HG02938 (cell line): ENCODE results near the gene MAP2K5.

Source experiments
- ATAC-seq: cut with Tn5 transposase; IDR thresholded peaks from one replicate; pipeline ENCODE4 v1.9.1; 2021; ENCODE audit warnings: mild to moderate bottlenecking, moderate library complexity; ENCODE audit not compliant: unreplicated experiment

The MAP2K5 gene

DNA sequence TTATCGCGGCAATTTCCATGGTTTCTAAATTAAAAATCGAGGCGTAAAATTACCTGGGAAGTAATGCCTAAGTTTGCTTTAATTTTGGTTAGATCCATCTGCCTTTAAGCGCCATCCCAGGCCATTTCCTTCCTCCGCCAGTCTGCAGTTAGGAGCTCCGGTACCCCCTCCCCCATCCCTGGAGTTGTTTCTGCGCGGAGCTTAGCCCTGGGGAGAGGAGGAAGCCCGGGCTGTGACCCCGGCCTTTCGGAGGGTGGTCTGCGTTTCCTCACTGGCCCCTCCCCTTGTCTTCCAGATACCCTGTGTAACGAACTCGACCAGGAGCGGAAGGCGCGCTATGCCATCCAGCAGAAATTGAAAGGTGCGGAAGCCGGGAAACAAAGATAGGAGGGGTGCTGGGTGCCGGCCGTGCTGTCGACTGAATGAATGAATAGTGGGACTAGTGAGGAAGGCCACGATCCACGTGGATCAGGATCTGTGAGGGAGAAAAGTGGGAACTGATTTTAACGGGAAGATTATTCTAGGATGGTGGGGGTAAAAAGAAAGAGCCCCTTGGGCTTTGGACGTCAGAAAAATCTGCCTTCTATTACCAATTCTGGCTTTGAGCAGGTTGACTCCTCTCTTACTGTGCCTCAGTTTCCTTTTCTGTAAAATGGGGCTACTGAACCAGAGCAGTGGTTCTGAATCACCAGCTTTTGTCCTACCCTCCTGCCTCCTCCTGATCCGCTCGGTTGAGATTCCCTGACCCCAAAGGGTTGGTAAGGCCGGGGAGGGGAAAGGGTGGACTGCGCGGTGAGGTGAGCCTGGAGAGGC is 290.6 kb downstream of the MAP2K5 start:
- ATAC-seq = no peak

DNA sequence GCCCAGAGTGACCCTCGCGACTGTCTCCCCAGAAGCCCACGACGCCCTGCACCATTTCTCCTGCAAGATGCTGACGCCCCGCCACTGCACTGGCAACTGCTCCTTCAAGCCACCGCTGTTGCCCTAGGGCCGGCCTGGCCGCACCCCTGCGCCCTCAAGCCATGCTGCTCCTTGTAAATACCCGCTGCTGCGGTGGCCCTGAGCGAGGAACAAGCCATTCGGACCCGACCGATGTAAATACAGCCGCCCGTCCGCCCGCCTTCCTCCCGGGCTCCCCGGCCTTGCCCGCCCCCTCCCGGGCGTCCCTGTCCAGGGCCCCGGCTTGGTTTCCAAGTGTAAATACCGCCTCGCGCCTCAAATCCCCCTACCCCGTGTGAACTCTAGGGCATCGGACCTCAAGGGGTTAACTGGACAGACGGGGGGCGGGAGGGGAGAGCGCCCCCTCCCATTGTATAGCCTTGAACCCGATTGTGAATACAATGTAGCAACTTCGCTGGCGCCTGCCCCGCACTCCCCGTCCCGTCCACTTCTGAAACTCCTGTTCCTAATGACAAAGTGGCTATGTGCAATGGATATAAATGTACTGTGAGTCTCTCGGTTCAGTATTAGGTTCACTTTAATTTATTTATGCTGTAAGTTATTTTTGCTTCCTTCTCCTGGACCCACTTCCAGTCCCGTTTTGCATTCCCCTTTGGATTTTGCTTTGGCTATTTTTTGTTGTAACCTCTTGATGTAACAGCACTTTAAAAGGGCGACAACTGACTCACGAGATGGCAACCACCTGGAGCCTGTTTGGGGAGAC is 291.4 kb downstream of the MAP2K5 start:
- no peak for ATAC-seq

DNA sequence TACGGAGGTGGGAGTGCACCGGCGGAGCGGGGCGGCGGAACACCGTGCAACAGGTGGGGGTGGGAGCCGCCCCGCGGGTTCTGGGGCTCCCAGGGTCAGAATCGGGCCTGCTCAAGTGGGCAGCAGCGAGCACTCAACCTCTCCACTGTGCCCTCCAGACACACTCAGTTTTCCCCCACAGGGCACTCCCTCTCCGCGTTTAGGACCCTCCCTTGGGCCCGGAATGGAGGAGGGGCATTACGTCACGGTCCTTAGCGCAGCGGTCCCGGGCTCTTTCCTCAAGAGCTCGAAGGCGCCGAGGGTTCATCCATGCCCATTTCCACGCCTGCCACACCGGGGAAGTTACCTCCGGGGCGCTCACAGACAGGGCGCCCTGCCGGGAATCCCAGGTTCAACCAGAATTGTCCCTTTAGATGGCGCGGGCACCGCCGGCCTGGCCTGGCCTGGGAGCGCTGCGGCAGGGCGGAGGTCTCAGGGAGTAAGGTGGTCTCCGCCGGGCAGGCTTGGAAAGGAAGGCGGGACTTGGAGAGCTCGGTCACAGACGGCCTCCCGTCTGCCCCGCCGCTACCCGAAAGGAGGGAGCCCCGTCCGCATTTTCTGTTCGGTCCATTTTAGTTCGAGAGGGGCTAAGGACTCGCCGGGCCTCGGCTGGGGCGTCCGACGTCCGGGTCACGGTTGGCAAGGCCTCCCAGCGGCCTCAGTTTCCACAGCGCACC is 292.2 kb downstream of the MAP2K5 start:
- ATAC-seq = no peak

DNA sequence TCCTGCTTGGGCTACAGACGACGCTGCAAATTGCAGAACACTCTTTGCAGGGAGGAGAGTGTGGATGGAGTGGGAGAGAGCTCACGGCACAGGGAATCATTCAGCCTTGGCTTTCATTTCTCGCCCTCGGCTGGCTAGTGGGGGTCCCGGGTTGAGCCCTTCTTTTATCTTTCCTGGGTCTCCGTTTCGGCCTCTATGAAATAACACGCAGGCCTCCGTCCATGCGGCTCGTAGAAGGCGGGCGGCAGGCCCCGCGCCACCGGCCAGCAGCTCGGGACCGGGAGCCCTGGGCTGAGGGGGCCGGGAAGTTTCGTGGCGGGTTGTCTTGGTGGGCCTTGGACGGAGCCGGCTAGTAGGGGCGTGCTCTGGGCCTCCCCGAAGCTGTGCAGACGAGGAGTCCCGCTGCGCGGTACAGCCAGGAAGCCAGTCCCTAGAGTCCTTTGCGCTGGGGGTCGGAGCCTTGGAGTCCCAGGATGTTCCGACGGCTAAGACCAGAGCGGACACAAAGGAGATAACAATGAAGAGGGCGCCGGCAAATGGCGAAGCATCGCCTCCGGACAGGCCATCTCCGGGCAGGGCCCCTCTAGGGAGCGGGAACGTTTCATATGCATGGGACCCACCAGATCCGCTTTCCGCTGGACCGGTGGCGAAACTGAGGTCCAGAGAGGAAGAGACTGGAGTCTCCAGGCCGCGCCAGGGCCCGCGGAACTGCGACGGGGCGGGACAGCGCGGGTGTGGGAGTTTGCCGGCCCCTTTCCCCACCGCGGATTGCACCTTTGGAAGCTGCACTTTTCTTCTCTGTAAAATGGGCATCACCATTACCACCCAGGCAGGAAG is 293.0 kb downstream of the MAP2K5 start:
- no peak for ATAC-seq

DNA sequence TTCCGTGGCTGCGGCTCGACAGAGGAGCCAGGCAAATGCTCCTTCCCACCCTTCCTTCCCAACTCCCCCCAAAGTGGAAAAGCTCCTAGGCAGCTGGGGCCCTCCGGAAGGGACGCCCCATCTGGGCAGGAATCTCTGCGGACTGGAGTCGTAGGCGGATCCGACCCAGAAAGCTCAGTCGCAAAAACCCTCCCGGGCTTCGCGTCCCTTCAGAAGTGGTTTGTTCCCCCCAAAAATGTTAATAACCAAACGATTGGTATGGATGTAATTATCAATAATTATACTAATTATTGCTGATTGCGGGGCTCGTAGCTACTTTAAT is 293.6 kb downstream of the MAP2K5 start:
- ATAC-seq = no peak

DNA sequence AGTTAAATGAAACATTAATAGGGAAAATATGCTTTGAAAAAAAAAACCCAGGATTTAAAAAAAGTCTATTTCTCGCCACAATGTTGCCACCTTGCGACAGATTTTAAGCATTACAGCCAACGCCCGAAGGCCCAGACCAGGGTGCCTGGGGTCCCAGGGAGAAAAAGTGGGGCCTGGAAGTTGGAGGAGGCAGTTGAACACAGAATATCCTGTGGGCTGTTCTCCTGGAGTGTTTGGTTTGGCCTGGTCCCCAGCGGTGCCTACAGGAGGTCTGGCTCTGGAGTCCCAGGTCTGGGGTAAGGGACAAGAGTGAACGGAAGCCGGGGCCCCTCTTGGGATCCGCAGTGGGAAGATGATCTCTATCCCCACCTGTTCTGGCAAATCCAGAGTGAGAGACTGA is 294.0 kb downstream of the MAP2K5 start:
- no peak for ATAC-seq

DNA sequence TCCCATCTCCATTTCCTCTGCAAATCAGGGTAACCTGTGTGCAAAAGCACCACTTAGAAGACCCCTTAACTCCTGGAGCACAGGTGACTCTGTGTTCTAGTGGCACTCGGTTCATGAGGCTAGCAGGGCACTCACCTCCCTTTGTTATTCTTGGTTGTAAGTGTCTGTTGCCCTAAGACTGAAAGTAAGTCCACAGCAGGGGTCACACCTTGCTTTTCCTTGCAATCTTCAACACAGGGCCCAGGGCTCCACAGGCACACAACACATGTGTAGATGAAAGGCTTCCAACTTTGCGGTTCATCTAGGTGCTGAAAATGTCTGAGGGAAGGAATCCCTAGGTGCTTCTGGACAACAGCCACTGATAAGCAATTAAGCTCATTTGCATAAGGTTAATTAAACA is 294.5 kb downstream of the MAP2K5 start:
- ATAC-seq = no peak

DNA sequence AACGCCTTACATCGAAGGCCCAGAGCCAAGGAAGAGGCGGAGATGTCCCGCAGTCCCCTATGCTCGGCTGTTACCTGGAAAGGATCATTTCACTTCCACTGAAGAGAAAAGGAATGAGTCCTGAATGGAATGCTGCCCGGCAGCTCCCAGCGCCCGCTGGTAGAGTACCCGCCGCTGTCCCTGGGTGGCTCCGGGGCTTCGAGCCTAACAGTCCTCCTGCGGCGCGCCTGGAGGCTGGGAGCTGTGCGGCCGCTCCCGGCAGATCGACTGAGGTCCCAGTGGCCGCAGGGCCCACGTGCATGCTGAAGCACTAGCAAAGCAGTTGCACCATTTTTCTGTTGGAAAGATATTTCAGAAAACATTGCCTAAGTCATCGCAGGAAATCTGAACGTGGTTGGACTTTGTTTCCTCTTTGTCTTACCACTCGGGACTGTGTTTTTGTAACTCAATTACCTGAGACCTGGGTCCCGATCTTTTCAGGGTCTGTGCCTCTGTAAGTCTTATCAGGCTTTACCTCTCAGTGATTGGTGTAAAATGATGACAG is 296.4 kb downstream of the MAP2K5 start:
- ATAC-seq = no peak

DNA sequence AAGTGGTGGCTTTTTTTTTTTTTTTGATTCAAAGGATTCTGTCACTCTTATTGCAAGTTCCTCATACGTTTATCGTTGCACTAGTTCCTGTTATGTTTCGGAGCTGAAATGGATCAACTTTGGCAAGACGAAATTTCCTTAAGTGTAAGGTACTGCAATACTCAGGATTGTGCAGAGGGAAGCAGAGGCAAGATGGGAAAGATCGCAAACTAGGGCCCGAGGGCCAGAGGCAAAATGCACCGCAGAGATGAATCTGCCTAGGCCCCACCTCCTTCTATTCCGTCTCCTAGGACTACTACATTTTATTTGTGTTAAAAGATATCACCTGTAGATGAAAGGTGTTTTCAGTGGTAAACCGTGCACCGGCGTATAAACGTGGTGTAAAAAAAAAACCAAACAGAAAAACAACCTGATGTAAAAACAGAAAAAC is 297.0 kb downstream of the MAP2K5 start:
- no peak for ATAC-seq

DNA sequence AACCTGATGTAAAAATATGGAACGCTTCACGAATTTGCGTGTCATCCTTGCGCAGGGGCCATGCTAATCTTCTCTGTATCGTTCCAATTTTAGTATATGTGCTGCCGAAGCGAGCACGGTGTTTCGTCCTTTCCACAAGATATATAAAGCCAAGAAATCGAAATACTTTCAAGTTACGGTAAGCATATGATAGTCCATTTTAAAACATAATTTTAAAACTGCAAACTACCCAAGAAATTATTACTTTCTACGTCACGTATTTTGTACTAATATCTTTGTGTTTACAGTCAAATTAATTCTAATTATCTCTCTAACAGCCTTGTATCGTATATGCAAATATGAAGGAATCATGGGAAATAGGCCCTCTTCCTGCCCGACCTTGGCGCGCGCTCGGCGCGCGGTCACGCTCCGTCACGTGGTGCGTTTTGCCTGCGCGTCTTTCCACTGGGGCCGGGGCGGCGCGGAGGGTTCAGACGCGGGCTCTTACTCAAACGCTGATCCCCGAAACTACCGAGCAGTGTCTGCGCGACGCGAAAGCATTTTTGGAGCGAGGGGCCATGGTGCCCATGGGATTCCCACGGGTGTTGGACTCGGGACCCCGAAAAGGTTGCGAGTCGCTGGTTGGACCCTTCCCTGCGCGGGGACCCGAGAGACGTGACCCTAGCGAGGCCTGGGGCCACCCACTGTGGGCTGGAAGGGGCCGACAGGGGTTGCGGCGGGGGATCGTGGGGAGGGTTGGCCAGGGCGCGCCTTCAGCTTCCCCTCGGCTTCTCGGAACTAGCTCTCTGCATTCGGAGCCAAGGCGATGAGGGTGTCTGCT is 297.6 kb downstream of the MAP2K5 start, which contains the start of gene RNU6-1:
TSS of gene RNU6-1 (minus strand) at position 117 of the 820 bp plus-strand sequence.
- ATAC-seq = peak; percentile 72

DNA sequence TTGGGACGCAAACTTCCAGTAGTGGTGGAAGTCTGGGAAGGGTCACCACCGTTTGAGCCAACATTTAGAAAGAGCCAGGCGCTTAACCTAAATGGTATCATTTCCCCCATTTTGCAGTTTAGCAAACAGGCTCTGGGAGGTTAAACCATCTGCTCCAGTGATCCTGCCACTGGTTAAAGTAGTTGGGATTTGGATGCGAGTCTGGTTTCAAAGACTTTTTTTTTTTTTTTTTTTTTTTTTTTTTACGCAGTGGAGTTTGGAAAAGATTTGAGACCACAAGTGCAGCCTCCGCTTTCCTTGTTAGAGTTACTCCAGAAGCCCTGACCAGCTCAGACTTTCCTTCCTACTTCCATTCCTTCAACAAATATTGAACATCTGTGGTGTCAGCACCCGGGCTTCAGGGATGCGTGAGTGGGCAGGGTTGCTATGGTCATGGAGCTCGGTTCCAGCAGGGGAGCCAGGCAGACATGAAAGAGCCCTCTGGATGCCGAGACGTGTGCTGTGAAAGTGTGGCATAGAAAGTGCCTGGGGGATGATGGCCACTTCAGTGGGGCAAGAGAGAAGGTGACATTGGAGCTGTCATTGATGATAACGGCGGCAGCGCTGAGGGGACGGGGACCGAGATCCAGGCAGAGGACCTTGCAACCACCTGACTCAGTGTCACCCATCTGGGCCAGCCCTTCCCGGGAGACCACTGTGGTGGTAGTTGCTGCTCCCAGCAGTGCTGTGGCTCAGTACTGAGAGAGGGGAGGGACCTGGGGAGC is 298.4 kb downstream of the MAP2K5 start:
- ATAC-seq = no peak

DNA sequence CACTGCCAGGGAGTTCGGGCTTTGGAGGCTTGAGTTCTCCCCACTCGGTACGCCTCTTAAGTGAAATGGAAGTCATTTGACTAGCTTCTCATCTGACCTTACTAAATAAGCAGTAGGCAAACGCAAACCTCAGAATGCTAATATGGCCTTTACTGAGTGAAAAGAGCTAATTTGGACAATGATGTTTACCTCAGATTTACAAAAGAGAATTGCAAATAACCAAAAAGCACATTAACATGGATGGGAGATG is 298.9 kb downstream of the MAP2K5 start:
- ATAC-seq = no peak

DNA sequence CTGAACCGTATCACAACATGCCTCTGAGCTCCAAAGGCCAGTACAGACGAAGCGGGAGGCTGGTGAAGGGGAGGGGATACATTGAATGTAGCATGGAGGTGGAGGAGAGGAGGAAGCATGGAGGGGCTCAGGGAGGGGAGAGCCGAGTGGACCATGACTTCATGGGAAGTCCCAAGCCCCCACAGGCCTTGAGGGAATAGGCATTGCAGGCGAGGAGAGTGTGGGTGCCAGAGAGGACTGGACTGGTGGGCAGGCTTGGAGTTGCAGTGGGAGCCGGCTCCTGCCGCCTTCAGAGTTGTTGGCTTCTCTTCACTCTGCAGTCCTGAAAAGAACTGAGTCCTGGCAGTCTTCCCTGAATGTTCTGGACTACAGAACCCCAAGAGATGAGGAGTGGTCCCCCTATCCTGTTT is 300.6 kb downstream of the MAP2K5 start:
- ATAC-seq = no peak

DNA sequence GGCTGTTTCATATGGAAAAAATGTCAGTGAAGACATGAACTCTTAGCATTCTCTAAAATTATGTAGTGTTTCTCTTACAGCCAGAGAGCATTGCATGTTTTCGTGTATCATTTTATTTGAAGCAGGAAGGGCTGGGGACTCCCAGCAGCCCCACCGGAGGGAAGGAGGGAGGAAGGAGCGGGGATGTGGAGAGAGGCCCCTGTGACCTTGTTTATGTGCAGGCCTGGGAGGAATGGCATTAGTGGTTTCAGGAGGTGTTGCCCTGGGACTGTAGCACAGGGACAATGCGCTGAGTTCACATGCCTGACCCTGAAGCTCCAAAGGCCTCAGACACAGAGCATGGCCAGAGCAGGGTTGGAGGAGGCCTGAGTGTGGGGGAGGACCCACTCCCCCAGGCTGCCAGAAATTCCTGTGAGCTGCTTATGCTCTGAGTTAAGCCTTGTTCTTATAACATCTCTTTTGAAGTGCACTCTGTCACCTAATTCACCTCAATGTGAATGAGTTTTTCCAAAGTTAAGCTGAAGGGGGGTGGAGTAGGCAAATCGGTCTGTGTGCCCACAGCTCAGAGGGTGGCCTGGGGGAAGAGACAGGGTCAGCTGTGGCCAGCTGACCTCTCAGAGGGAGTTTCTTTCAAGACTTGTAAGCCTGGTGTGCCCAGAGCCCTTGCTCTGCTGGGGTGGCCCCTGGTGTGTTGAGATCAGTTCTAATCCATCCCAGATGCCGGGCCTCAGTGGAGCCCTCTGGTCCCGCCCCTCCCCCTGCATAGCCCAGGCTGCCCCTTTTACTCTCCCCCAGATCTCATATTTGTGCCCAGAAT is 301.3 kb downstream of the MAP2K5 start:
- no peak for ATAC-seq

DNA sequence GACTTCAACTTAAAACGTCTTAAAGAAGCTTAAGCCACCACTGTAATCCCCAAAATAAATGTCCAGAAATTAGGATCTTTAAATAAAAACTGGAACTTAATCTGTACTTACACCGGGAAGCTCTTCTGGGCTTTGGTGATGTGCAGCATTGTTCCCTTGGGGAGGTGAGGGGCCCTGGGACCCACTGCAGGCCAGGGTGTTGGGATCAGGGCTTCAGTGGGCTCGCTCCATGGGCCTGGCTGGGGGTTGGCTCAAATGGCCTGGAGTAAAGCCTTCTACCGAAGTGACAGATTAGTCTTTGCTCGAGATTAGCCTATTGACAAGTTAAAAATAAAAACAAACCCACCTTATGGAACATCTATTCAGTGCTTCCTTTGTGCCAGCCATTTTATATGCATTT is 303.5 kb downstream of the MAP2K5 start:
- ATAC-seq = no peak

DNA sequence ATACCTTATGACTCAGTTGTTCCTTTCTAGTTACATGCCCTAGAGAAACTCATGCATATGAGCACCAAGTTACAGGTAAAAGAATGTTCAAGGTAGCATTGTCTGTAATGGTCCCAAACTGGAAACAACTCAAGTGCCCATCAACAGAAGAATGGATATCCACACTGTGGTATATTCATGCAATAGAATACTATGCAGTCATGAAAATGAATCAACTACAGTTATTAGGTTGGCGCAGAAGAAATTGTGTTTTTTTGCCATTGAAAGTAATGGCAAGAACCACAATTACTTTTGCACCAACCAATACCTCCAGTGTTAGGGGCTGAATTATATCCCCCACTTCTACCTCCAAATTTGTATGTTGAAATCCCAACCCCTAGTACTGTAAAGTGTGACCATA is 307.0 kb downstream of the MAP2K5 start:
- ATAC-seq = no peak

DNA sequence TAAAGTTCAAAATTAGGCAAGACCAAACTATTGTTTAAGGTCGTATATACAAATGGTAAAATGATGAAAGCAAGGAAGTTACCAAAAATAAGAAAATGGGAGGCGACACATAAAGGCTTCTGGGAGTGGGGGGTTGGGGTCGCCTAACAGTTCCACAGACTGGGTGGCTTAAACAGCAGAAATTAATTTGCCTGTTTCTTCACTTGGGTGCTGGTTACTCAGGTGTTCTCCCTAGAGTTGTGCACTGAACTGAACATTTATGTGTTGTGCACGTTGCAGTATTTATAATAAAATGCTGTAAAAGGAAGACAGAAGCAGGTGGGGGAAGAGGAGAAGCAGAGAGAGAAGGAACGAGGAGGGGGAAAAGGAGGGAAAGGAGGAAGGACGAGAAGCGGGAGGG is 307.8 kb downstream of the MAP2K5 start:
- no peak for ATAC-seq

DNA sequence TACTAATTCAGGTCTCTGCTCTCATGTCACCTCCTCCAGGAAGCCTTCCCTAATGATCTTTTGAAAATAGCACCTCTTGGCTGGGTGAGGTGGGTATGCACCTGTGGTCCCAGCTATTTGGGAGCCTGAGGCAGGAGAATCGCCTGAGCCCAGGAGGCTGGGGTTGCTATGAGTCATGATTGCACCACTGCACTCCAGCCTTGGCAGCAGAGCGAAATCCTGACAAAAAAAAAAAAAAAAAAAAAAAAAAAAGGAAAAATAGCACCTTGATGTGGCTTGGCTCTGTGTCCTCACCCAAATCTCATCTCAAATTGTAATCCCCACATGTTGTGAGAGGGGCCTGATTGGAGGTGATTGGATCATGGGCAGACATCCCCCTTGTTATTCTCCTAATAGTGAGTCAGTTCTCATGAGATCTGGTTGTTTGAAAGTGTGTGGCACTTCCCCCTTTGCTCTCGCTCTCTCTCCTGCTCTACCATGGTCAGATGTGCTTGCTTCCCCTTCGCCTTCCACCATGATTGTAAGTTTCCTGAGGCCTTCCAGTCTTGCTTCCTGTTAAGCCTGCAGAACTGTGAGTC is 308.6 kb downstream of the MAP2K5 start:
- ATAC-seq = no peak
